Activated CD4-positive, alpha-beta T cell treated with anti-CD3 and anti-CD28 coated beads for 4 hours (primary cell): ENCODE measurements around the gene KIAA1755.

Experiments used
- DNase-seq, 2 donors: peaks; one replicate each; pipeline ENCODE4 v3.0.0-alpha.2; 2020

The KIAA1755 gene, protein sequence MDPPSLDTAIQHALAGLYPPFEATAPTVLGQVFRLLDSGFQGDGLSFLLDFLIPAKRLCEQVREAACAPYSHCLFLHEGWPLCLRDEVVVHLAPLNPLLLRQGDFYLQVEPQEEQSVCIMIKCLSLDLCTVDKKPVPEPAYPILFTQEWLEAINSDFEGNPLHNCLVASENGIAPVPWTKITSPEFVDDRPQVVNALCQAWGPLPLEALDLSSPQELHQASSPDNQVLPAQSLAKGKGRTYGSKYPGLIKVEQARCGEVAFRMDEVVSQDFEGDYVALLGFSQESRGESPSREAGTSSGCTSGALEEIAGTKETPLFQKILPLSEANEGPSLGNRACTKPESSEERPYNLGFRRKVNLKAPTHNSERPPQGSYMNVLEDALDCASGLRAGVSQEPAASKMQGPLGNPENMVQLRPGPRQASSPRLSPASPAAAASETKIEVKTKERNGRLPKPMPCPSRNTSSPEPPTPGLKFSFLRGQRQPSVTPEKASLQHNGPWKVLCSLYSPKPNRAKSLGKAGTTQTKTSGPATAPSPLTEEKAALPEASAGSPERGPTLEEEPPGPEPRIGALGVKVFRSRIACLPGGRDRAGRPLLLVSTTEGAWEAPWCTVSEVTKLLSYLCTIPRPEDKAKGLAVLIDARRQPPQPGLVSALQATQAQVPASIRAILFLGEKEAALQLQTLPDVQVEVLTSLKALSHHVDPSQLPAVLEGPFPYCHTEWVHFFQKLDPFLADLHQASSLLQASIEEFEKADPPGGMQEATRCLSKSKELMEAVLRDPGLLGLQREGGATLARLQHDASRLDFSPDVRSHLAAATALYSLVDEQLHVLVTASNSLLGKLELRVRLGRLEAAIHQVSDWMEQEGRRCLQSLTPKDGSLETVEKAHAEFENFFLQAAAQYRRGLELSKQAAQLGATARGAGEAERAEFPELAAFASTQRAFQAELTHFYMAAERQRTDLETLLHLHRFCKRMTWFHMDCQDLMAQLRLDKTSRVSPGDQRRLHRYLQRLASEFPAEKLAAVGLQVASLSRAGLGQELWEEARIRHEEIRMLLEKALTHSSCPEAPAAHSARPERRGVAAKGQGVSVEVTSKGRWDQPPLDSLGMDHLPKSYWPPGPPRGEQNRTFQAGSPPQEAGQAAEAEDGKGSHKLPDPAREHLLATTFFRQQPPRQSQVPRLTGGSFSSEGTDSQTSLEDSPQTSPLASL

DNA sequence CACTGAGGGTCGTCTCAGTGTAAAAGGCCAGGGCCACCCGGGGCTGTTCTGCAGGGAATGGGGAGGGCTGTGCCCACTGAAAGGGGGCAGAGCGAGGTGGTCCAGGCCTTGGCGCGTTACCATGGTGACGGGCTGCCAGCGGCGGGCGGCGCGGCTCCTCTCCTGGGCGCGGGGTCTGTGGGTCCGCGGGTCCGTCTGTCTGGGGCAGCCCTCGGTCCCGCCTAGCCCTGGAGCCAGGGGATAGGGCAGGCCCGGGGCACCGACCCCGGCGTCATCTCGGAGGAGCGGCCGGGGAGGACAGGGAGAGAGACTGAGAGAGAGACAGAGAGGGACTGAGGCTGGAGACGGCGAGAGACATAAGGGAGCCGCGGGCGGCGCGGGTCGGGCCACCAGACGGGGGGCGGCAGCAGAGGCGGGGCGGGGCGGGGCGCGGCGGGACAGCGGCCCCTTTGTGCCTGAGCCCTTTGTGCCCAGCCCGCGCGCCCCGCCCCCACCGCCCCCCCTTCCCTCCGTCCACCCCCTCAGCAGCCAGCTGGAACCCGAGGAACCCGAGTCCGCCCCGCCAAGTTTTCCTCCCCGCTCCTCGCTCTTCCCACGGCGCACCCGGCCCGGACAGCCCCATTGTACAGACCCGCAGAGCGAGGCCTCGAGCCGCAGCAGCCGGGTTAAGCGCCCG is at the start of gene KIAA1755:
Gene KIAA1755 (minus strand): TSS at position 358 of the 676 bp plus-strand sequence. CDS start 235 bp downstream, at position 123.
- DNase-seq, result no peak

DNA sequence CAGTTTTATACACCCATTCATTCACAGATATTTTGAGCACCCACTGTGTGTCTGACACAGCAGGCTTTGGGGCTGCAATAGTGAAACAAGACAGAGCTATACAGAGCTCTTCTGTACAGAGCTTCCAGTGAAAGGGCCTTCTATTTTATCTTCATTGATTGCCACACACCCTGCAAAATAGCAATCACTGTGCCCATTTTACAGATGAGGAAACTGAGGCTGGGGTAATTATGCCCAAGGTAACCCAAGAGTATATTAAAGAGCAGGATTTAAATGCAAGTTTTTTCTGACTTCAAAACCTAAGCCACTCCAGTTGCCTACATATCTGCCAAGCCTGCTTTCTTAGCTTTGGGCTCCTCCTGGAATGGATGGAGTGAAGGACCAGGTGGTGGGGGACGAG is 47.9 kb upstream of the KIAA1755 start:
- DNase-seq, result no peak

DNA sequence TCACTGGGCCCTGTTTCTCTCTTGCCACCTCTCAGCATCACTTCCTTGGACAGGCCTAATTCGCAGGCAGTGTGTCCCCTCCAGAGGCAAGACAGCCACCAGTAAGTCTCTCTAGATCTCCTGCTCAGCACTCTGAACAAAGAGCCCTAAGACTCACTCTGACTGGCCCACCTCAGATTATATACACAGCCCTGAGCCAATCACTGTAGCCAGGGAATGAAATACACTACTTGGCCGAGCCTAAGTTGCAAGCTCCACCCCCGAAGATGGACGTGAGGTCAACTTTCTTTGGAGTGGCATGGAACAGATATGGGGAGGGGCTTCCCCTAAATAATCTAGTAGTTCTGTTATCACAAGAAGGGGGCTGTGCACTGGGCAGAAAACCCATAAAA is 47.5 kb upstream of the KIAA1755 start:
- DNase-seq, result no peak

DNA sequence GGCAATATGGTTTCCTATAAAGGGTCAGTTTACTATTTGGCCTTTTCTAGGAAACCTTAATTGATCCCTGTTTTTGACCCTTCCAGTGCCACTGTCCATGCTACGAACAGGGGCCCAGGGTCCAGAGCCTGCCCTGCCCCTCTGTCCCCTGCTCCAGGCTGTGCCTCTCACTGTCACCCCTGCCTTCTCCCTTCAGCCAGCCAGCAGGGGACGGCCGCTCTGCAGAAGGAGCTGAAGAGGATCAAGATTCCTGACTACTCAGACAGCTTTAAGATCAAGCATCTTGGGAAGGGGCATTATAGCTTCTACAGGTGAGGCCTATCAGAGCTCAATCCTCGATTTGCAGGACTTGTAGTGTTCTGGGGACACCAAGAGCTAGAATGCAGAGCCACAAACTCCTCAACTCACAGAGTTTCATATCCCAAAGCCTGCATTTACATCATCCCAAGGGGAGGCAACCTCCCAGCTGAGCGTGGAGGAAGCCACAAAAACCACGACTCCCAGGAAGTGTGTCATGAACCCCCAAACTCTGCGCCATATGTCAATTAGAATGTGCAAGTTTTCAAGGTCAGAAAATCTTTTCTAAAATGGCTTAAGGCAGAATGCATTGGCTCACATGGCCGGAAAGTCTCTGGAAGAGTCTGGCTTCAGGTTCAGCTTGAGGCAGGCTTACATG is 47.0 kb upstream of the KIAA1755 start:
- no peak for DNase-seq

DNA sequence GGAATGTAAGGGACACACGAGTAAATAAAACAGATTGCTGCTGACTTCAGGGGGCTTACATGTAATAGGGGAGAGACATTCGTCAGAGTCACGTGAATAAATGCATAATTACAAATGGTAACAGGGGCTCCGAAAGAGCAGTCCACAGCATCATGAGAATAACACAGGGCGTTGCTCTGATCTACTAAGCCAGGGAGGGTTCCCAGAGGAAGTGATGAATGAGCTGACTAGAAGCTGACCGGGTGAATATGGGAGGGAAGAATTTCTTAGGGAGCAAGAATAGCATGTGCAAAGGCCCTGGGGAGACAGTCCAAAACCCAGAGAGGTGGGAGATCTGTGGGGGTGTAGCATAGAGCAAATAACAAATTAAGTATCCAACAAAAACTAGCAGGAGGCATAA is 45.8 kb upstream of the KIAA1755 start:
- DNase-seq, result no peak

DNA sequence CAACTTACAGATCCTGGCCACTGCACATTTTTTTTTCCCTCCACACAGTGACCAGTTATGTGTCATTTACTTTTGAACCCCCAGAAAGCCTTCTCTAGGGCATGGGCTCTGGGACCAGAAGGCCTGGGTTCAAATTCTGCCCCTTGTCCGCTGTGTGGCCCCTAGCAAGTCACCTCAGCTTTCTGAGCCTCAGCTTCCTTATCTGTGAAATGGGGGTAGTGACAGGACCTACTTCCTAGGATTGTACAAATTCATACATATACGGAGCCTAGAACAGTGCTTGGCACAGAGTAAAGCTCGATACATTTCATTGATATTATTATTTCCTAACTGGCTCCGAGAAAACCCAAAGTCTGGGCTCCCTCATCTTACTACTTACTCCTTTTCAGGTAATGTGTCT is 45.0 kb upstream of the KIAA1755 start:
- DNase-seq, result no peak

DNA sequence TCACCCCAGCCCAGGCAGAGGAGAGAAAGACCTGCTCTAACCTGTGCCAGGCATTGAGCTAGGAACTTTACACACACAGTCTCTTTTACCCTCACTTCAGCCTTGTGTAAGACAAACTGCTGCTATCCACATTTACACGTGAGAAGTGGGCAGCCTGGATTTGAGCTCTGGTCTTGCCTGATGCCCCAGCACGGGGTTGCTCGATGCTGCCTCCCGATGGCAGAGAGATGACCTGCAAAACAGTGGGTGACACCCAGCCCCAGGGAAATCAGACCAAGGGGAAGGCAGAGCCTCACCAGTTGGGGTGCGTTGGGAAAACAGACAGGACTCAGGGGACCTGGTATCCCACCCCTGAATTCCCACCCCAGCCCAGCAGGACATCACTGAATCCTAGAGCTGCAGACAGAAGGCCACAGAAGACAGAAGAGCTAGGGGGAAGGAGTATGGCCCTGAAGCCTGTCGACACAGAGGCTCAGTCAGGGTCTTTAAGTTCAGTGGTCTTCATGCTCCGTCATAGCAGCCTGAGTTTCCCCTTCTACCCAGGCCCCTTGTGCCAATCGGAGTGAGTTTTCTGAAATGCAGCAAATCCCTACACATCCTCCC is 44.4 kb upstream of the KIAA1755 start:
- no peak for DNase-seq

DNA sequence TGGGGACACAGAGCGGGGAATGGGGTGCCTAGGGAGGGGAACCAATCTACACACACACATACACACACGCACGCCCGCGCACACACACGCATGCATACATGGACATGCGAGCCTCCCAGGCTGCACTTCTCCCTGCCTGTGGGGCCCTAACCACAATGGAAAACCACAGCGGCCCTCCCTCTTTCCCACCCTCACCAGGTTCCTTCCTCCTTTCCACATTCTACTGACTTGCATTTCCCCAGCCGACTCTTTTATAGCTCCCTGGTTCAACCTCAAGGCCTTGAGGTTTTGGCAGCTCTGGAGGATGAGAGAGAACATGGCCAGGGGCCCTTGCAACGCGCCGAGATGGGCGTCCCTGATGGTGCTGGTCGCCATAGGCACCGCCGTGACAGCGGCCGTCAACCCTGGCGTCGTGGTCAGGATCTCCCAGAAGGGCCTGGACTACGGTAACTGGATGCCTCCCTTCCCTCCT is 43.4 kb upstream of the KIAA1755 start, which contains the start of gene BPI:
Gene BPI (plus strand): TSS at position 249 of the 472 bp plus-strand sequence. CDS start 68 bp downstream, at position 317.
- DNase-seq, result no peak

DNA sequence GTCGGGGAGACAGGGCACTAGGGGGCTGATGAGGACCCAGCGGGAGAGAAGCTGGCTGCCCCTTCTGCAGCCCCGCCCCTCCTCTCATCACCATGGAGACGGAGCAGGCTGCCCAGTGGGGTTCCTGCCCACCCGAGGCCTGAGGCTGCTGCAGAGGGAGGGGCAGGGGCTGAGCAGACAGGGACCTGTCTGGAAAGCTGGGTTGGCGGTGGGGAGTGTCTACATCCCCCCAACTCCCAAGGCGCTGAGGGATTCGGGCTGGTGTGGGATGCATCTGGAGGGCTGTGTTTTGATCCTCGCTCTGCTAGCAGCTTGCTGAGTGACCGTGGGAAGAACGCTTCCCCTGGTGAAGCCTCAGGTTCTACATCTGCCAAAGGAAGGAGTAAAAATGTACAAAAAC is 42.3 kb upstream of the KIAA1755 start:
- DNase-seq, result no peak

DNA sequence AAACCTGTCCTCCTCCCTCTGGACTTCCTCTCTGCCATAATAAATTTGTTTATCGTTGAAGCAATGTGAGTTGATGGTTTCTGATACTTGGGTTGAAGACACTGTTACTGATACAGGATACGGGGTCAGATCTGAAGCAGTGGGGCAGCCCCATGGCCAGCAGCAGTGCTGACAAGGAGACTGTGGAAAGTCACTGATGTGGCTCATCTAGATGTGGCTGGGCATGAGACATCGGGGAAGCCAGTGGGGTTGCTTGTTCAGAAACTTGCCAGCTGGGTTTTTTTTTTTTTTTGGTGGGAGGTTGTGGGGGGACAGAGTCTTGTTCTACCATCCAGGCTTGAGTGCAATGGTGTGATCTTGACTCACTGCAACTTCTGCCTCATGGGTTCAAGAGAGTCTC is 40.8 kb upstream of the KIAA1755 start:
- no peak for DNase-seq

DNA sequence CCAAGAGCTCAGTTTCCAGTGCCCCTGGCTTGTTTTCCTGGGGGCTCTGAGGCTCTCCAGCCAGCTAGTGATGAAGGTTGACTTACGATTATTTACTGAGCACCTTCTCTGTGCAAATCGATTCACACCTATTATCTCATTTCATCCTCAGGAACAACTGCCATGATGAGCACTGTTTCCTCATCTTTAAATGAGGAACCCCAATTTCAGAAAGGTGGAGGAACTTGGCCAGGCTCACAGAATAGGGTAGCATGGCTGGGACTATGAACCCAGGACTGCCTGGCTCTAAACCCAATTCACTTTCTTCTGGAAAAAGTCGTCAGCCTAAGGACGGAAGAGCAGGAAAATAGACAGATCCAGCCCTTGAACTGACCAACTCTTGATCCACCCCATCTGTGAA is 39.9 kb upstream of the KIAA1755 start:
- no peak for DNase-seq

DNA sequence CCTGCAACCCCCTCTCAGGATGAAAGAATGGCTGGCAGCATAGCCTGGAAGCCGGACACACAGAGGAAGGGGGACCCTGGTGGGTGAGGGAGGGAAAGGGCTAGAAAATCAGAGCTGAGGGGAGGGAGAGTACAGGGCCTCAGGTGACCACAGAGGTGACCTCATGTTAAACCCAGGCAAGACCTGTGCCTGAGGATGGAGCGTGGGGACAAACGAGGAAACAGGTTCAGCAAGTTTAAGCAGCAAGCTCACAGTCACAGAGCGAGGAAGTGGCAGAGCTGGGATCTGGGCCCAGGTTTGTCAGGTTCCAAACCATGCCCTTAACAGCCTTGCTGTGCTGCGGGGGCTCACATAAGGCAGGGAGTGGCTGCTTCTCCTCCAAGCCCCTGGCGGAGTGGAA is 39.4 kb upstream of the KIAA1755 start:
- DNase-seq, result no peak

DNA sequence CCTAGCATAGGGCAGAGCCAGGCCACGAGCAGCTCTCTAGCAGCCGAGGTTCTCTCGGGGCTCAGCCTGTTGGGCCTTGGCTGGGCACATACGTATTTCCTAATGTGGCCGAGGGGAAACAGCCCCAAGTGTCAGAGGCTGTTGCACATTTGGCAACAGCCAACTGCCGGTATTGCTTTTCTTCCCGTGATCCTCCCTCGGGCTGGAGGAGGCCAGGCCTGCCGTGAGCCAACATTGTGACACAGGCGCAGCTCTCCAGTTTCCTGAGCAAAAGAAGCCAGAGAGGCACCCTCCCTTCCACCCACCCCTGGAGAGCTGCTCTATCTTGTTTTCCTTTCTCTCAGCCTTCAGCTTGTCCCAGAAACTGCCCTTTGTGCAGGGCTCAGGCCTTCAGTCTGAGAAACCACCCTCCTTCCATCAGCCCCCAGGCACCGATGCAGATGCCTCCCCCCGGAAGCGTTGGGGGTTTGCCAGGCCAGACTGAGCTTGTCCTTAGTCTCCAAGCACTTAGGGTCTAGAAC is 38.3 kb upstream of the KIAA1755 start:
- no peak for DNase-seq

DNA sequence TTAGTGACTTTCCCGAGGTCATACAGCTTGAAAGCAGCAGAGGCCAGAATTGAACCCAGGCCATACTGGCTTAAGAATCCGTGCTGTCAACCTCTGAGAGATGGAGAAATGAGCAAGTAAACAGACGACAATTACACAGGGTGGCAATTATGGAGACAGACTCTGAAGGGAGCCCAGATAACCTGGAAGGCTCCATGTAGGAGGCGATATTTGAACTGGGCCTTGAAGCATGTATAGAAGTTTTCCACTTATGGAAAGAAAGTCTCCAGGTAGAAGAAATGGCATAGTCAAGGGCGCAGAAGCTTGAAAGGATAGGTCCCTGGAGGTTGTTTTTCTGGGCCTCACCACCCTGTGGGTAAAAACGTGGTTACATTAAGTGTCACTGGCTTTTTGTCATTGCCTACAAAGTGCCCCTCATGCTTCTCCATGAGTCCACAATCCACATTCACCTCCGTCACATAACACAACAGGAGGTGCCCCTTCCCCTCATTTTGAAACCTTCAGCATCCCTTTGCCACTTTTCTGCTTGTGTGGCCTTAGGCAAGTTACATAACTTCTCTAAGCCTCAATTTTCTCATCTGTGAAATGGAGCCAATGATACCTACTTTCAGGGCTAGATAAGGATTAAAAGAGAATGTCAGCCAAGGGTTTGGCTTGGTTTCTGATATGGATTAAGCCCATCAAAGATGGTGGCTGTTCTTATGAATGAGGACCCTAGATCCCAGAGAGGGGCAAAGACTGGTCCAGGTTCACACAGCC is 37.6 kb upstream of the KIAA1755 start:
- no peak for DNase-seq

DNA sequence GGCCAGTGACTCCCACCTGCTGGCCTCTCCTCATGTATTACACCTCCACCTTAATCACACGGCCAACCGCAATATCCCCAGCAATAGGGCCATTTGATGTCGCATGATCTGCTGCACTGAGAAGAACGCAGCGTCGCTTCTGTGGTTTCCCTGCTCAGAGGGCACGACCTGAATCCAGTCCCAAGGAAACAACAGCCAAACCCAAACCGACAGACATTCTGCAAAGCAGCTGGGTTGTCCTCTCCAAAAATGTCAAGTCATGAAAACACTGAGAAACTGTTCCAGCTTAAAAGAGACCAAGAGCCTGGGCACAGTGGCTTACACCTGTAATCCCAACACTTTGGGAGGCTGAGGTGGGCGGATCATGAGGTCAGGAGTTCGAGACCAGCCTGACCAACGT is 35.9 kb upstream of the KIAA1755 start:
- DNase-seq, result no peak

DNA sequence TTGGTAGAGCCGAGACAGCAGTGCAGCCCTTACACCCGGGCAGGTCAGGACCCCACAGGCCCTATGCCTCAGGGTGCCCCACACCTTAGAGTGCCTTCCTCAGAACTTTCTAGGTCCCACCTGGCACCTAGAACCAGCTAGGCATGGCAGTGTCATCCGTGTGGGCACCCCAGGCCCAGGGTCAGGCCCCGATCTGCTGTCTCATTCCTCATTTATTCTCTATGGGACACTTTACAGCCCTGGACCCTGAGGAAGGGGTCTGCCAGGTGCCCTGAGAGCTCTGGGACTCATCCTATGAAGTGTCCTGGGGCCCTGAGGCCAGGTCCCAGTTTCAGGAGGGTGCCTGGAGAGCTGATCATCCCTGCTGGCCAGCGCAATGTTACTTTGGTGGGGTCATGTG is 35.3 kb upstream of the KIAA1755 start:
- DNase-seq, result no peak

DNA sequence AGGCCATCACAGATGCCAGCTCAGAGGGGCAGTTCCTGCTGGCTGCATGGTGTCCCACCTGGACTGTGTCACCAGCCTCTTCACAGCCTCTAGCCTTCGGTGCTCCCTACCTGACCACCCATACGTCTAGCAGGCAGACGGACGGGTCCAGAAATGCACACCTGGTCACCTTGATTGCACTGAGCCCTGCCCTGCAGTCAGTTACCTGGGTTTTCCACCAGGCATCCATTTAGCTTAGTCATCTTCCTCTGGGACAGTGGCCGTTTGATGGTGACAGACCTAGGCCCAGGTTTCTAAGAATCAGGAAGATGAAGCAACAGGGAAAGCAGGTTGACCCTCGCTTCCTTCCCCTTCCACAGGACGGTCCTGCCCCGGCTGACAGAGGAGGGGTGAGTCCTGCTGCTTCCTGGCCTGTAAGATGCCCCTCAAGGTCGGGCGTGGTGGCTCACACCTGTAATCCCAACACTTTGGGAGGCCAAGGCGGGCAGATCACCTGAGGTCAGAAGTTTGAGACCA is 33.6 kb upstream of the KIAA1755 start:
- no peak for DNase-seq

DNA sequence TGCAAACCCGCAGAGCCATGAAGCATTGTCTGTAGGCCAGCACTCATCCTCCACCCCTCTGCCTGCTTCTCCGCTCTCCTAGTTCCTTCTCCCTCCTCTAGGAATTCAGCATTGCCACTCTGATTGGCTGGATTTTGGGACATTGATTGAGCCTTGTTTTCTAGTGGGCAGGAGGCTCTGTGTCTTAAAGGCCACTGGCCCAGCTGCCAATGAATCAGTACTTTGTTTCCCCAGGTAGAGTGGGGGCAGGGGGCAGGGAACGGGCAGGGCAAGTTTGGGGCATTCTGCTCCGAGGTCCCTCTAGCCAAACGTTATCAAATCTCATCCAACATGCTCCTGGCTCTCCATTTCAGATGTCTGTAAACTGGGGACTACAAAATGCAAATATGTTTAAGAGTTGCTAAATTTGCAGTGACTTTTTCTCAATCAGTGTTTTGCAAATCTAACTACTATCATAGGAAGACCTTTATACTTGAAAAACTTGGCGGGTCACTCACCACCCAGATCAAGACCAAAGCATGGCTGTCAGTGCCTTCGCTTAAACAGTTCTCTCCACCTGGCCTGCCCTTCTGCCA is 33.0 kb upstream of the KIAA1755 start:
- no peak for DNase-seq

DNA sequence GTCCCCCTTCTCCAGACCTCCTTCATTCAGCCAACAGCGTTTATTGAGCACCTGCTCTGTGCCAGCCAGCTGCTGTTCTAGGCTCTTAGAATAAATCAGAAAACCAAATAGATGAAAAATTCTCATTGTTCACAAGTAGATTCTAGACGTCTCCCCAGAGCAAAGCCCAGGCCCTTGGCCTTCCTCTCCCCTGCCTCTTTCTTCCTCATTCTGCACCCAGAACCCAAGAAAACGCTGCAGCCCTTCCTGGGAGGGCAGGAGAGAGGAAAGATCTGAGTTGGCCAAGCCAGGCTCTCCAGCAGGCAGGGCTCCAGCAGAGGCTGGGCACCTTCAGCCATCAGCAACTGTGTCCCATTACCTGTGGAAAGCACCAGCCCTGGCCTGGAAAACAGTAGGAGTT is 31.4 kb upstream of the KIAA1755 start:
- DNase-seq, result no peak
